Ovary (tissue), 3 donors: ENCODE measurements around the gene ANKRD31.

ENCODE experiments used
- POLR2A ChIP-seq: fragments of 450-650 bp; IDR thresholded peaks from one replicate; pipeline ENCODE4 v1.6.1; 2017; ENCODE audit warnings: antibody characterized with exemption, mild to moderate bottlenecking, moderate library complexity
- TF ChIP-seq, protein P1 (sequence below), 3 donors: fragments of 450-650 bp in 2 of 3; fragments of 200-600 bp in 1 of 3; IDR thresholded peaks; one replicate each; pipeline versions ENCODE4 v1.5.1 to v1.8.0; 2016 to 2022; ENCODE audit warnings: antibody characterized with exemption in 3 of 3, mild to moderate bottlenecking in 1 of 3
- donor health status: DM: no; HTN: no; CAD: no.

DNA sequence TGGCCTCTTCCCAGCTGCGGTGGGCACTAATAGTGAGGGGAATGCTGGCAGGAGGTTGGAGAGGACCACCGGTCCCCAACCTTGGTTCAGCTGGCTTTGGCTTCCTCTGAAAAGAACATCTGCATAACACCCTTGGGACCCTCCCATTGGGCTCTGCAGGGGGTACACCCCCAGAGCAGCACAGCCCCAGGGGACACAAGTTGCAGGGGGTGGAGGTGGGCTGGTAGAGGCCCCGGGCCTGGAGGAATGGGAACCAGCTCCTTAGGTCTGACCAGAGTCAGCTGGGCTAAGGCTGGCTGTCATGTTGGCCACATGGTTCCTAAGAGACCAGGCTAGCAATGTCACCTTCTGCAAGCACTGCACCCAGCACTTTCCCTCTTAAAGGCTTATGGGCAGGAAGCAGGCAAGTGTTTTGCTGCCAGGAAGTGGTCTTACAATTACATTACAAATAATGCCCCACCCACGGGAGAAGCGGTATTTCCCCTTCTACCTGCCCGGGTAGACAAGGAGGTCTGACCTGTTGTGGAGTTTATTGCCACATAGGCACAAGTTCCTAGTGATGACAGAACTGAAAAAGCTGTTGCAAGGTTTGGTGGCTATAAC is 202.4 kb downstream of the ANKRD31 start:
- TF ChIP-seq, protein P1, sequence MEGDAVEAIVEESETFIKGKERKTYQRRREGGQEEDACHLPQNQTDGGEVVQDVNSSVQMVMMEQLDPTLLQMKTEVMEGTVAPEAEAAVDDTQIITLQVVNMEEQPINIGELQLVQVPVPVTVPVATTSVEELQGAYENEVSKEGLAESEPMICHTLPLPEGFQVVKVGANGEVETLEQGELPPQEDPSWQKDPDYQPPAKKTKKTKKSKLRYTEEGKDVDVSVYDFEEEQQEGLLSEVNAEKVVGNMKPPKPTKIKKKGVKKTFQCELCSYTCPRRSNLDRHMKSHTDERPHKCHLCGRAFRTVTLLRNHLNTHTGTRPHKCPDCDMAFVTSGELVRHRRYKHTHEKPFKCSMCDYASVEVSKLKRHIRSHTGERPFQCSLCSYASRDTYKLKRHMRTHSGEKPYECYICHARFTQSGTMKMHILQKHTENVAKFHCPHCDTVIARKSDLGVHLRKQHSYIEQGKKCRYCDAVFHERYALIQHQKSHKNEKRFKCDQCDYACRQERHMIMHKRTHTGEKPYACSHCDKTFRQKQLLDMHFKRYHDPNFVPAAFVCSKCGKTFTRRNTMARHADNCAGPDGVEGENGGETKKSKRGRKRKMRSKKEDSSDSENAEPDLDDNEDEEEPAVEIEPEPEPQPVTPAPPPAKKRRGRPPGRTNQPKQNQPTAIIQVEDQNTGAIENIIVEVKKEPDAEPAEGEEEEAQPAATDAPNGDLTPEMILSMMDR (IDR thresholded peaks at IDR 0.05), result no peak
- no peak for TF ChIP-seq POLR2A
